Ishikawa (cell line): ENCODE measurements around the gene SLK.

Experiments used
- CEBPB ChIP-seq: IDR thresholded peaks from 2 replicates; pipeline ENCODE4 v1.6.1; 2012
- CREB1 ChIP-seq: IDR thresholded peaks from 2 replicates; pipeline ENCODE4 v1.6.1; 2012; ENCODE audit warnings: low read depth
- EGR1 ChIP-seq: IDR thresholded peaks from 2 replicates; pipeline ENCODE4 v1.6.1; 2012
- EP300 ChIP-seq: IDR thresholded peaks from 2 replicates; pipeline ENCODE4 v1.6.1; 2012; ENCODE audit warnings: borderline replicate concordance
- FOXM1 ChIP-seq: IDR thresholded peaks from 2 replicates; pipeline ENCODE4 v1.6.1; 2012; ENCODE audit warnings: low read depth, borderline replicate concordance
- NFIC ChIP-seq: IDR thresholded peaks from 2 replicates; pipeline ENCODE4 v1.6.1; 2012
- RAD21 ChIP-seq: IDR thresholded peaks from 2 replicates; pipeline ENCODE4 v1.6.1; 2012; ENCODE audit warnings: low read depth
- TAF1 ChIP-seq: IDR thresholded peaks from 2 replicates; pipeline ENCODE4 v1.6.1; 2012; ENCODE audit warnings: low read depth, mild to moderate bottlenecking
- TCF12 ChIP-seq: IDR thresholded peaks from 2 replicates; pipeline ENCODE4 v1.6.1; 2012; ENCODE audit warnings: low read depth
- TEAD4 ChIP-seq: IDR thresholded peaks from 2 replicates; pipeline ENCODE4 v1.6.1; 2012
- YY1 ChIP-seq: IDR thresholded peaks from 2 replicates; pipeline ENCODE4 v1.6.1; 2012; ENCODE audit warnings: low read depth
- ZBTB7A ChIP-seq: IDR thresholded peaks from 2 replicates; pipeline ENCODE4 v1.6.1; 2012; ENCODE audit warnings: low read depth
- TF ChIP-seq, protein P1 (sequence below): IDR thresholded peaks from 2 replicates; pipeline ENCODE4 v1.6.1; 2012
- TF ChIP-seq, protein P2 (sequence below): IDR thresholded peaks from 2 replicates; pipeline ENCODE4 v1.6.1; 2012
- TF ChIP-seq, protein P3 (sequence below): IDR thresholded peaks from 2 replicates; pipeline ENCODE4 v1.6.1; 2012; ENCODE audit warnings: low read depth, mild to moderate bottlenecking

SLK gene

DNA sequence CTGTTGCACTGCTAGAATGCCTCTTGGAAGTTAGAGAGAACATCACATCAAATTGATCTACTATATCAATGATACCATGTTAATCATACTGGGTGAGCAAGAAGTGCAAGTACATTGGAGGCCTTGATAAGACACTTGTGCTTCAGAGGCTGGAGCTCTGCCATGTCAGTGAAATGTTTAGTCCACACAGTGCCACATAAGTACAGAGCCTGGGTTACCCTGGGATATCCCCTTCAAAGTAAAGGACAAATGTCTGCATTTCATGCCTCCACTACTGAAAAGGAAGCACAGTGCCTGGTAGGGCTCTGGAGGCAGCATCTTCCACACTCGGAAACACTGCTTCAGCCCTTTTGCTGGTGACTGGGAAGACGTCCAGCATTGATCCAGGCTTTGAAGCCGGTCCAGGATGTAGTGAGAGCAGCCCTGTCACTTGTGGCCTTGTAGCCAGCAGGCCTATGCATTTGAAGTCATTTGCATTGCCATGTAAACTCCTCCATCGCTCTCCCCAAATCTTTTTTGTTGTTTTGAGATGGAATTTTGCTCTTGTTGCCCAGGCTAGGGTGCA, 33.3 kb upstream of the SLK start:
- TF ChIP-seq RAD21 (no peak), FOXM1 (no peak)
- TF ChIP-seq, protein P1, sequence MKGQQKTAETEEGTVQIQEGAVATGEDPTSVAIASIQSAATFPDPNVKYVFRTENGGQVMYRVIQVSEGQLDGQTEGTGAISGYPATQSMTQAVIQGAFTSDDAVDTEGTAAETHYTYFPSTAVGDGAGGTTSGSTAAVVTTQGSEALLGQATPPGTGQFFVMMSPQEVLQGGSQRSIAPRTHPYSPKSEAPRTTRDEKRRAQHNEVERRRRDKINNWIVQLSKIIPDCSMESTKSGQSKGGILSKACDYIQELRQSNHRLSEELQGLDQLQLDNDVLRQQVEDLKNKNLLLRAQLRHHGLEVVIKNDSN: no peak

DNA sequence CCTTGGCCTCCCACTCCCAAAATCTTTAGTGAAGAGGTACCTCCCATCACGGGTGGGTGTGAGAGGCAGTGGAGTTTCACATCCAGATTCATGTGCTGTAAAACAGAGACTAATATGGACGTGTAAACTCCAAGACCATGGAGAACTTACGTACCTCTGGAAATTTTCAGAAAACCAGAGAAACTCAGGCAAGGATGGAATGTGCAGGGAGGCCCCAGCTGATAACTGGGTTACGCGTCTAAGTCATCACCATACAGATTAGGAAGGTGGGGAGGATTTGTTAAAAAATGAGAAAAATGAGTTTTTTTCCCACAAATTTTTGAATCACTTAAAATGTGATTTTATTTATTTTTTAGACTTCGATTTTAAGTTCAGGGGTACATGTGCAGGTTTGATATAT, 32.6 kb upstream of the SLK start:
- TF ChIP-seq CEBPB: no peak
- no peak for TF ChIP-seq EGR1
- TF ChIP-seq FOXM1: no peak
- TF ChIP-seq, protein P1: no peak
- TF ChIP-seq TEAD4: no peak
- TF ChIP-seq CREB1: no peak
- TF ChIP-seq, protein P2, sequence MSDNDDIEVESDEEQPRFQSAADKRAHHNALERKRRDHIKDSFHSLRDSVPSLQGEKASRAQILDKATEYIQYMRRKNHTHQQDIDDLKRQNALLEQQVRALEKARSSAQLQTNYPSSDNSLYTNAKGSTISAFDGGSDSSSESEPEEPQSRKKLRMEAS: no peak
- TF ChIP-seq ZBTB7A: no peak
- TF ChIP-seq TCF12: no peak
- TF ChIP-seq, protein P3, sequence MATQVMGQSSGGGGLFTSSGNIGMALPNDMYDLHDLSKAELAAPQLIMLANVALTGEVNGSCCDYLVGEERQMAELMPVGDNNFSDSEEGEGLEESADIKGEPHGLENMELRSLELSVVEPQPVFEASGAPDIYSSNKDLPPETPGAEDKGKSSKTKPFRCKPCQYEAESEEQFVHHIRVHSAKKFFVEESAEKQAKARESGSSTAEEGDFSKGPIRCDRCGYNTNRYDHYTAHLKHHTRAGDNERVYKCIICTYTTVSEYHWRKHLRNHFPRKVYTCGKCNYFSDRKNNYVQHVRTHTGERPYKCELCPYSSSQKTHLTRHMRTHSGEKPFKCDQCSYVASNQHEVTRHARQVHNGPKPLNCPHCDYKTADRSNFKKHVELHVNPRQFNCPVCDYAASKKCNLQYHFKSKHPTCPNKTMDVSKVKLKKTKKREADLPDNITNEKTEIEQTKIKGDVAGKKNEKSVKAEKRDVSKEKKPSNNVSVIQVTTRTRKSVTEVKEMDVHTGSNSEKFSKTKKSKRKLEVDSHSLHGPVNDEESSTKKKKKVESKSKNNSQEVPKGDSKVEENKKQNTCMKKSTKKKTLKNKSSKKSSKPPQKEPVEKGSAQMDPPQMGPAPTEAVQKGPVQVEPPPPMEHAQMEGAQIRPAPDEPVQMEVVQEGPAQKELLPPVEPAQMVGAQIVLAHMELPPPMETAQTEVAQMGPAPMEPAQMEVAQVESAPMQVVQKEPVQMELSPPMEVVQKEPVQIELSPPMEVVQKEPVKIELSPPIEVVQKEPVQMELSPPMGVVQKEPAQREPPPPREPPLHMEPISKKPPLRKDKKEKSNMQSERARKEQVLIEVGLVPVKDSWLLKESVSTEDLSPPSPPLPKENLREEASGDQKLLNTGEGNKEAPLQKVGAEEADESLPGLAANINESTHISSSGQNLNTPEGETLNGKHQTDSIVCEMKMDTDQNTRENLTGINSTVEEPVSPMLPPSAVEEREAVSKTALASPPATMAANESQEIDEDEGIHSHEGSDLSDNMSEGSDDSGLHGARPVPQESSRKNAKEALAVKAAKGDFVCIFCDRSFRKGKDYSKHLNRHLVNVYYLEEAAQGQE: no peak
- no peak for TF ChIP-seq YY1
- no peak for TF ChIP-seq EP300
- TF ChIP-seq RAD21: no peak
- TF ChIP-seq TAF1: no peak
- no peak for TF ChIP-seq NFIC

DNA sequence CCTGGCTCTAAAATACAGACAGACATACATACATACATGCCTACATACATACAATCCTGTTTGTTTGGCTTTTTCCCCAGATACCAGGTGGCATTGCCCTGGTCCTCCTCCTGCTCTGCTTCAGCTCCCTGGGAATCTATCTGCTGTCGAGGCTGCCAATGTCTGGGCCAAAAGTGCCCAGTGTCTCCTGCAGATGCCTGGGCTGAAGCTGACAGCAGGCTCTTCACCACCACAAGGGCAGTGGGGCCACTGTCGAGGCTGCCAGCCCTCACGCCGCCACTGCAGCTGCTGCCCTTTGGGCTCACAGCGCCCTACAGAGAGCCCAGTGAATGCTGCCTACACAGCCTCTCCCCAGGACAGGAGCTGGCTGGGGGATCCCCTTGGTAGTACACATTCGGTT, 30.9 kb upstream of the SLK start:
- no peak for TF ChIP-seq NFIC
- no peak for TF ChIP-seq RAD21
- TF ChIP-seq, protein P3: no peak
- no peak for TF ChIP-seq CREB1
- no peak for TF ChIP-seq ZBTB7A
- no peak for TF ChIP-seq FOXM1
- TF ChIP-seq, protein P2: no peak
- no peak for TF ChIP-seq TAF1
- TF ChIP-seq, protein P1: no peak
- TF ChIP-seq CEBPB: no peak
- TF ChIP-seq EGR1: no peak

DNA sequence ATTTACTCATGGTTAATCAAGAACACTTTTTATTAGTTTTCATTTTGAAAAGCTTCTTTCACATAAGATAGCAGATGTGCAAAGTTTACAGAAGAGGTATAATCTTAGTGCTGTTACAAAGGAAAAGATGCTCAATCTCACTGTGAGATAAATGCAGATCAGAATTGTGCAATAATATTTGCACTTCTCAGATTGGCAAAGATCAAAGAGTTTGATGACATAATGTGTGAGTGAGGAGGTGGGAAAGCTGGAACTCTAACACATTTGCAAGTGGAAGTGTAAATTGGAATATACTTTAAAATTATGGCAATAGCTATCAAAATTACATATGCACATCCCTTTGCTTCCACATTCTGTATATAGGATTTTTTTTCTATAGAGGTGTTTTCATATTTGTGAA, 27.4 kb upstream of the SLK start:
- TF ChIP-seq TEAD4 (no peak), CEBPB (0 out of 2 replicates have a peak, but pooled peaks have one; percentile 12), RAD21 (no peak)

DNA sequence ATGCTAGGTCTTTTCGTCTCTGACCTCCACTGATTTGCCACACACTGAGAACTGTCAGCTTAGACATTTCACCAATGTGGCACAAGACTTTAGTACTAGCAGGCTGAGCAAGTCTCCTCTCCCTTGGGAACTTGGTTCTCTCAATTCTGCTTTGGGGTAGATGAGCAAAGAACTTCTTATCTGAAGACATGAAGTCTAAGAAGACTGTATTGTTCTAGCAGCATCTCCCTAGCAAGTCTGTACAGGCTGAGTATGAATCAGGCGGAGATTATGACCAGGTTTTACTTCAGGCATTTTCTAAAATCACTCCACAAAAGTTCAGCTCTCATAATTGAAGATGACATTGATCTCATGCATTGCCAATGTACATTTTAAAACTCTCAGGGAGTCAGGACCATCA, 25.1 kb upstream of the SLK start:
- no peak for TF ChIP-seq TEAD4

DNA sequence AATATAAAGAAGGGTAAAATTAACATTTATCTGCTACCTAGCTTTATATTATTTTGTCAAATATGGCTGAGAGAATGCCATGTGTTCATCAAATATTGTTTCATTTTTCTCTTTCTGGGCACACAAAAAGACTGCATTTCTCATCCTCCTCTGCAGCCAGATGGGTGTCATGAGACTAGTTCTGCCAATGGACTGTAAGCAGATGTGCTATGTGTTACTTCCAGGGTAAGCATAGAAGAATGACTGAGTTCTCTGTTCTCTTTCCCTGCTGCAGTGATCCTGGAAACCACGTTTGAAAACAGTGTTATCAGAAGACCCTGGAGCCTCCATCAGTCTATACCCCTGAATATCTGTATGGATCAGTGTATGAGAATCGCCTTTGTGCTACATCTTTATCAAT, 24.1 kb upstream of the SLK start:
- no peak for TF ChIP-seq YY1
- TF ChIP-seq, protein P3: no peak
- TF ChIP-seq, protein P1: no peak
- TF ChIP-seq TEAD4: no peak
- TF ChIP-seq EGR1: no peak
- TF ChIP-seq, protein P2: no peak
- TF ChIP-seq RAD21: no peak
- no peak for TF ChIP-seq FOXM1
- no peak for TF ChIP-seq EP300
- TF ChIP-seq ZBTB7A: no peak
- no peak for TF ChIP-seq CEBPB
- no peak for TF ChIP-seq TCF12
- no peak for TF ChIP-seq TAF1
- TF ChIP-seq CREB1: no peak
